Measurements from ENCODE around the gene GCFC2. TPM values are rescaled to one million over a fixed set of nuclear protein-coding genes. Genes with fewer than 3 reads are reported as not detected.
"Not testable (repeated sequence)": the region's sequence is repeated elsewhere in the genome, so short reads cannot be mapped to it uniquely, and the experiment has no call there.

Gene GCFC2
- total RNA-seq, 2 experiments from 2014 or later = 15.7 to 17.1 TPM

DNA sequence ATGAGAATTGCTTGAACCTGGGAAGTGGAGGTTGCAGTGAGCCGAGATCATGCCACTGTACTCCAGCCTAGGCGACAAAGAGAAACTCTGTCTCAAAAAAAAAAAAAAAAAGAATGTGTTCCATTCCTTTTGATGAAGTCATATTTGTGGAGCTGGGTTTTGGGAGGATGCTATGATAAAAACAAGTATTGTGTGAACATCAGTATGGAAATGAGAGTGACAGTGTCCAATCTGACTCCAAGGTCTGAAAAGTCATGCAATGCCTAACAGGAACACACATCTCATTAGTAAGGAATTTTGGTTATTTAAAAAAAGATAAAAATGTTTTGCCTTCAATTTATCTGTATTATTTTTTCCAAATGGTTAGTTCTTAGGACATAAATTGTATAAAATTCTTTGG, 11.8 kb downstream of the GCFC2 start:
- TF ChIP-seq, protein P1, sequence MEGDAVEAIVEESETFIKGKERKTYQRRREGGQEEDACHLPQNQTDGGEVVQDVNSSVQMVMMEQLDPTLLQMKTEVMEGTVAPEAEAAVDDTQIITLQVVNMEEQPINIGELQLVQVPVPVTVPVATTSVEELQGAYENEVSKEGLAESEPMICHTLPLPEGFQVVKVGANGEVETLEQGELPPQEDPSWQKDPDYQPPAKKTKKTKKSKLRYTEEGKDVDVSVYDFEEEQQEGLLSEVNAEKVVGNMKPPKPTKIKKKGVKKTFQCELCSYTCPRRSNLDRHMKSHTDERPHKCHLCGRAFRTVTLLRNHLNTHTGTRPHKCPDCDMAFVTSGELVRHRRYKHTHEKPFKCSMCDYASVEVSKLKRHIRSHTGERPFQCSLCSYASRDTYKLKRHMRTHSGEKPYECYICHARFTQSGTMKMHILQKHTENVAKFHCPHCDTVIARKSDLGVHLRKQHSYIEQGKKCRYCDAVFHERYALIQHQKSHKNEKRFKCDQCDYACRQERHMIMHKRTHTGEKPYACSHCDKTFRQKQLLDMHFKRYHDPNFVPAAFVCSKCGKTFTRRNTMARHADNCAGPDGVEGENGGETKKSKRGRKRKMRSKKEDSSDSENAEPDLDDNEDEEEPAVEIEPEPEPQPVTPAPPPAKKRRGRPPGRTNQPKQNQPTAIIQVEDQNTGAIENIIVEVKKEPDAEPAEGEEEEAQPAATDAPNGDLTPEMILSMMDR (IDR thresholded peaks at IDR 0.05) = no peak
- H3K4me3 Mint-ChIP-seq = no peak overlapping the region
- ChIA-PET CTCF (no interaction called here), POLR2A (interaction anchor here (1.3 kb wide), 1 partner anchor 12 kb away, joined by 4 read pairs; the partner anchor contains the start of gene GCFC2)
- H3K36me3 ChIP-seq (ENCODE audit: insufficient read depth, low read length) = peaks cover 61% of the 10 kb centered on the region
- no peak for DNase-seq
- intact Hi-C loops (cut with DNase I, micrococcal nuclease) = no loop called here
- no peaks in the 10 kb centered on the region for H3K27me3 Mint-ChIP-seq
- H3K36me3 Mint-ChIP-seq (ENCODE audit: low read depth) = peaks cover 71% of the 10 kb centered on the region
- ATAC-seq (ENCODE audit: poor library complexity) = no peak
- no peaks in the 10 kb centered on the region for H3K4me1 Mint-ChIP-seq (ENCODE audit: low read depth)
- no peaks in the 10 kb centered on the region for H3K9me3 Mint-ChIP-seq
- H3K27ac Mint-ChIP-seq = no peak overlapping the region
- H3K9me3 ChIP-seq (ENCODE audit: control insufficient read depth in 1 of 2, insufficient read depth in 1 of 2, low read length in 2 of 2) = no peaks in the 10 kb centered on the region
- H3K27me3 ChIP-seq (ENCODE audit: control insufficient read depth in 1 of 2, insufficient read depth in 2 of 2, low read length in 2 of 2) = no peaks in the 10 kb centered on the region
- no peak overlapping the region for H3K4me3 ChIP-seq (ENCODE audit: low read length)
- H3K27ac ChIP-seq (ENCODE audit: low read depth in 1 of 2, low read length in 2 of 2) = no peak overlapping the region
- H3K4me1 ChIP-seq (ENCODE audit: insufficient read depth, low read length) = no peaks in the 10 kb centered on the region

GRCh38 chr2:75688196-75688595, 22.5 kb downstream of the GCFC2 start:
- Mint-ChIP-seq H3K4me1 (ENCODE audit: low read depth) (peaks cover 7% of the 10 kb centered on the region), H3K9me3 (no peaks in the 10 kb centered on the region), H3K36me3 (ENCODE audit: low read depth) (peaks cover 87% of the 10 kb centered on the region), H3K27me3 (no peaks in the 10 kb centered on the region), H3K4me3 (no peak overlapping the region), H3K27ac (no peak overlapping the region)
- Histone ChIP-seq H3K27ac (ENCODE audit: low read depth in 1 of 2, low read length in 2 of 2) (no peak overlapping the region), H3K27me3 (ENCODE audit: control insufficient read depth in 1 of 2, insufficient read depth in 2 of 2, low read length in 2 of 2) (no peaks in the 10 kb centered on the region), H3K4me1 (ENCODE audit: insufficient read depth, low read length) (no peaks in the 10 kb centered on the region), H3K4me3 (ENCODE audit: low read length) (no peak overlapping the region), H3K36me3 (ENCODE audit: insufficient read depth, low read length) (peaks cover 58% of the 10 kb centered on the region), H3K9me3 (ENCODE audit: control insufficient read depth in 1 of 2, insufficient read depth in 1 of 2, low read length in 2 of 2) (no peaks in the 10 kb centered on the region)
- TF ChIP-seq, protein P1 (IDR thresholded peaks at IDR 0.05) = no peak
- intact Hi-C loops (cut with DNase I, micrococcal nuclease) = no loop called here
- CTCF ChIA-PET = no interaction called here
- ATAC-seq (ENCODE audit: poor library complexity) (no peak), DNase-seq (no peak)
- POLR2A ChIA-PET = no interaction called here

DNA sequence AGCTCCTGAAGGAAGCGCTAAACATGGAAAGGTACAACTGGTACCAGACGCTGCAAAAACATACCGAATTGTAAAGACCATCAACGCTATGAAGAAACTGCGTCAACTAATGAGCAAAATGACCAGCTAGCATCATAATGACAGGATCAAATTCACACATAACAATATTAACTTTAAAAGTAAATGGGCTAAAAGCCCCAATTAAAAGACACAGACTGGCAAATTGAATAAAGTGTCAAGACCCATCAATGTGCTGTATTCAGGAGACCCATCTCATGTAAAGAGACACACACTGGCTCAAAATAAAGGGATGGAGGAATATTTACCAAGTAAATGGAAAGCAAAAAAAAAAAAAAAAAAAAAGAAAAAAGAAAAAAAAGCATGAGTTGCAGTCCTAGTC, 27.3 kb downstream of the GCFC2 start:
- CTCF ChIA-PET = not testable (repeated sequence)

DNA sequence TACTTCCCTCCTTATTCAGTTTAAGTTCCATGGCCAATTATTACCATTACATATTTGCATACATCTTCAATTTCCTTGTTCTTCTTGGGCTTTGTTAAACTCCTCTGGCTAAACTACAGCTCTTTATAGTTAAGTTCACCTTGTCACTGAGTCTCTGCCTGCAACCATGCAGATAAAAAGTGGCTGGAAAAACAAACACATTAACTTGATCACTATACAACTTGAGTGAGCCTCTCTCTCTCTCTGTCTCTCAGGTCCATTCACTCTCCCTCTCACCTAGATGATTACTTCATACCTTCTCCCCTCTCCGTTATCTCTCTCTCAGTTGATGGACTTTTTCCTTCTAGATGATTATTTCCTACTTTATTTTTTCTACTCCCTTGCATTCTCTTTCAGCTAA, 30.3 kb downstream of the GCFC2 start:
- CTCF ChIA-PET = interaction anchor here (1.6 kb wide), 1 partner anchor 39 kb away, joined by 3 read pairs; no protein-coding TSS in a partner anchor
- ATAC-seq (ENCODE audit: poor library complexity) = no peak

More for the DNA sequence above, 27.3 kb downstream of the GCFC2 start:
- H3K27ac Mint-ChIP-seq; H3K4me3 Mint-ChIP-seq; H3K9me3 Mint-ChIP-seq; H3K27ac ChIP-seq (ENCODE audit: low read depth in 1 of 2, low read length in 2 of 2); H3K9me3 ChIP-seq (ENCODE audit: control insufficient read depth in 1 of 2, insufficient read depth in 1 of 2, low read length in 2 of 2); H3K4me1 ChIP-seq (ENCODE audit: insufficient read depth, low read length); POLR2A ChIA-PET; H3K4me3 ChIP-seq (ENCODE audit: low read length); ATAC-seq (ENCODE audit: poor library complexity); DNase-seq; H3K27me3 Mint-ChIP-seq; intact Hi-C loops (cut with DNase I, micrococcal nuclease); H3K4me1 Mint-ChIP-seq (ENCODE audit: low read depth); H3K27me3 ChIP-seq (ENCODE audit: control insufficient read depth in 1 of 2, insufficient read depth in 2 of 2, low read length in 2 of 2): not testable (repeated sequence)
- peaks cover 61% of the 10 kb centered on the region for H3K36me3 Mint-ChIP-seq (ENCODE audit: low read depth)
- peaks cover 30% of the 10 kb centered on the region for H3K36me3 ChIP-seq (ENCODE audit: insufficient read depth, low read length)

More for the DNA sequence above, 30.3 kb downstream of the GCFC2 start:
- Mint-ChIP-seq H3K4me3 (no peak overlapping the region), H3K27ac (no peak overlapping the region), H3K36me3 (ENCODE audit: low read depth) (peaks cover 48% of the 10 kb centered on the region), H3K27me3 (no peaks in the 10 kb centered on the region), H3K4me1 (ENCODE audit: low read depth) (peaks cover 12% of the 10 kb centered on the region), H3K9me3 (no peaks in the 10 kb centered on the region)
- POLR2A ChIA-PET = no interaction called here
- Histone ChIP-seq H3K4me1 (ENCODE audit: insufficient read depth, low read length) (no peaks in the 10 kb centered on the region), H3K4me3 (ENCODE audit: low read length) (no peak overlapping the region), H3K27ac (ENCODE audit: low read depth in 1 of 2, low read length in 2 of 2) (no peak overlapping the region), H3K36me3 (ENCODE audit: insufficient read depth, low read length) (peaks cover 3% of the 10 kb centered on the region), H3K9me3 (ENCODE audit: control insufficient read depth in 1 of 2, insufficient read depth in 1 of 2, low read length in 2 of 2) (no peaks in the 10 kb centered on the region), H3K27me3 (ENCODE audit: control insufficient read depth in 1 of 2, insufficient read depth in 2 of 2, low read length in 2 of 2) (no peaks in the 10 kb centered on the region)
- DNase-seq = no peak
- intact Hi-C loops (cut with DNase I, micrococcal nuclease) = no loop called here
- TF ChIP-seq, protein P1 (IDR thresholded peaks at IDR 0.05) = no peak

Measured in CD4-positive, alpha-beta T cell (primary cell).